Right lobe of liver (tissue), 4 donors: ENCODE results near the gene TUT4.

ENCODE experiments used
- CTCF ChIP-seq, 4 donors: fragments of 200-600 bp in 3 of 4; fragments of 450-650 bp in 1 of 4; IDR thresholded peaks; one replicate each; pipeline versions ENCODE4 v1.5.1 to v1.8.0; 2016 to 2022; ENCODE audit warnings: antibody characterized with exemption in 4 of 4, mild to moderate bottlenecking in 2 of 4
- POLR2A ChIP-seq: fragments of 450-650 bp; IDR thresholded peaks from one replicate; pipeline ENCODE4 v1.6.1; 2017; ENCODE audit warnings: antibody characterized with exemption, mild to moderate bottlenecking
- donor health status: DM: no; HTN: no; CAD: no.
- donor health status: DM: no; HTN: no; CAD: no.
- donor health status: DM: no; HTN: yes; CAD: no.

- TF ChIP-seq CTCF (IDR thresholded peaks at IDR 0.05) (no peak), POLR2A (no peak)
Measured at GRCh38 chr1:52588027-52588426, 35.1 kb upstream of the TUT4 start.
